GM23338 (cell line): ENCODE measurements around the gene ERFE. TPM values are rescaled to one million over a fixed set of nuclear protein-coding genes. Genes with fewer than 3 reads are reported as not detected.

ENCODE experiments used
- ATAC-seq: fragments of 200-7000 bp; cut with Tn5 transposase; 3 replicates; pipeline ENCODE4 v1.9.1; 2020
- DNase-seq: peaks from one replicate; pipeline ENCODE4 v3.0.0-alpha.2; 2015; ENCODE audit warnings: low spot score
- H2AFZ ChIP-seq: fragments of 200-600 bp; sonication (generic); 2 replicates; pipeline ENCODE4 v1.8.0; 2016; ENCODE audit warnings: antibody characterized with exemption, mild to moderate bottlenecking, moderate library complexity
- H3F3A ChIP-seq: fragments of 200-600 bp; sonication (generic); replicated peaks from 2 replicates; pipeline ENCODE4 v1.8.0; 2017; ENCODE audit warnings: antibody characterized with exemption, mixed run types, low read depth
- H3K27ac ChIP-seq: fragments of 200-600 bp; sonication (generic); 2 replicates; pipeline ENCODE4 v1.6.1; 2016; ENCODE audit warnings: low read depth
- H3K27me3 ChIP-seq: fragments of 200-600 bp; sonication (generic); 2 replicates; pipeline ENCODE4 v1.8.0; 2016; ENCODE audit warnings: mild to moderate bottlenecking, mixed run types, moderate library complexity; ENCODE audit not compliant: insufficient read depth
- H3K36me3 ChIP-seq: fragments of 200-600 bp; sonication (generic); 2 replicates; pipeline ENCODE4 v1.8.0; 2016; ENCODE audit warnings: mild to moderate bottlenecking; ENCODE audit not compliant: insufficient read depth
- H3K4me1 ChIP-seq: fragments of 200-600 bp; sonication (generic); 2 replicates; pipeline ENCODE4 v1.8.0; 2016; ENCODE audit warnings: mild to moderate bottlenecking, moderate library complexity; ENCODE audit not compliant: insufficient read depth
- H3K4me2 ChIP-seq: fragments of 200-600 bp; sonication (generic); 2 replicates; pipeline ENCODE4 v1.7.1; 2017; ENCODE audit warnings: mixed run types
- H3K4me3 ChIP-seq: fragments of 200-600 bp; sonication (generic); 2 replicates; pipeline ENCODE4 v1.6.1; 2016; ENCODE audit warnings: mixed run types
- H3K79me2 ChIP-seq: fragments of 200-600 bp; sonication (generic); replicated peaks from 2 replicates; pipeline ENCODE4 v1.8.0; 2017; ENCODE audit warnings: mild to moderate bottlenecking; ENCODE audit not compliant: insufficient read depth
- H3K9me2 ChIP-seq: fragments of 200-600 bp; sonication (generic); 2 replicates; pipeline ENCODE4 v1.8.0; 2017; ENCODE audit not compliant: insufficient read depth
- H4K20me1 ChIP-seq: fragments of 200-600 bp; sonication (generic); replicated peaks from 2 replicates; pipeline ENCODE4 v1.8.0; 2017; ENCODE audit warnings: mild to moderate bottlenecking; ENCODE audit not compliant: insufficient read depth
- H3K27ac Mint-ChIP-seq: 2 replicates; pipeline ENCODE4 v1.8.0; 2020; ENCODE audit warnings: inconsistent platforms, mild to moderate bottlenecking, moderate library complexity, mixed read lengths
- H3K27me3 Mint-ChIP-seq: 3 replicates; pipeline ENCODE4 v1.8.0; 2022; ENCODE audit warnings: low read depth, mild to moderate bottlenecking, moderate library complexity, mixed read lengths, inconsistent platforms; ENCODE audit not compliant: insufficient read depth, poor library complexity
- H3K36me3 Mint-ChIP-seq: 3 replicates; pipeline ENCODE4 v1.8.0; 2021; ENCODE audit warnings: low read depth, mild to moderate bottlenecking, inconsistent platforms, moderate library complexity, mixed read lengths
- H3K4me1 Mint-ChIP-seq: 3 replicates; pipeline ENCODE4 v1.8.0; 2020; ENCODE audit warnings: mild to moderate bottlenecking, inconsistent platforms, mixed read lengths
- H3K4me3 Mint-ChIP-seq: 3 replicates; pipeline ENCODE4 v1.8.0; 2021; ENCODE audit warnings: moderate library complexity, mild to moderate bottlenecking, inconsistent platforms, mixed read lengths
- H3K9me3 Mint-ChIP-seq: 3 replicates; pipeline ENCODE4 v1.8.0; 2020; ENCODE audit warnings: moderate library complexity, mild to moderate bottlenecking, inconsistent platforms, mixed read lengths
- CTCF ChIP-seq, 2 experiments: fragments of 200-600 bp in 1 of 2; sonication (generic) in 1 of 2; conservative IDR thresholded peaks; 2 replicates each; pipeline versions ENCODE4 v1.5.1 to v1.6.1; 2016 to 2017; ENCODE audit warnings: antibody characterized with exemption in 2 of 2, low read depth in 2 of 2, mild to moderate bottlenecking in 2 of 2, moderate library complexity in 1 of 2
- ETS1 ChIP-seq: IDR thresholded peaks from 2 replicates; pipeline ENCODE4 v1.6.1; 2016; ENCODE audit warnings: antibody characterized with exemption
- EZH2 ChIP-seq: fragments of 200-600 bp; sonication (generic); IDR thresholded peaks from one replicate; pipeline ENCODE4 v1.8.0; 2017; ENCODE audit warnings: antibody characterized with exemption, mild to moderate bottlenecking, low read depth; ENCODE audit not compliant: unreplicated experiment
- EZH2phosphoT487 ChIP-seq: fragments of 200-600 bp; sonication (generic); IDR thresholded peaks from one replicate; pipeline ENCODE4 v1.8.1; 2018; ENCODE audit warnings: antibody characterized with exemption; ENCODE audit not compliant: unreplicated experiment
- JUNB ChIP-seq: IDR thresholded peaks from one replicate; pipeline ENCODE4 v1.6.1; 2016; ENCODE audit warnings: antibody characterized with exemption; ENCODE audit not compliant: unreplicated experiment
- NANOG ChIP-seq: IDR thresholded peaks from 2 replicates; pipeline ENCODE4 v1.6.1; 2016; ENCODE audit warnings: antibody characterized with exemption, borderline replicate concordance
- REST ChIP-seq: IDR thresholded peaks from one replicate; pipeline ENCODE4 v1.6.1; 2018; ENCODE audit warnings: antibody characterized with exemption; ENCODE audit not compliant: unreplicated experiment
- ZNF114 ChIP-seq: fragments of 250-450 bp; sonication (Bioruptor Pico); IDR thresholded peaks from 2 replicates; pipeline ENCODE4 v1.5.0; 2020; ENCODE audit warnings: mild to moderate bottlenecking, moderate library complexity
- ZNF462 ChIP-seq: fragments of 250-450 bp; sonication (Bioruptor Pico); IDR thresholded peaks from 2 replicates; pipeline ENCODE4 v1.5.0; 2020; ENCODE audit warnings: mild to moderate bottlenecking, moderate library complexity
- polyA plus RNA-seq: library from polyadenylated mRNA; unstranded; fragments of >200 nt; fragmentation: Nextera tagmentation; extraction: Ambion mirVana; gene quantifications from 2 replicates; pipeline ENCODE4 v1.2.1, GENCODE V29; 2016
- total RNA-seq: library from RNA; depleted of rRNA; stranded (reverse); fragments of >200 nt; shearing (Covaris generic); gene quantifications from 2 replicates; pipeline ENCODE4 v1.2.3, GENCODE V29; 2014

The ERFE gene
- total and polyA plus RNA-seq, 2 experiments from 2014 or later, result 1.0 to 3.3 TPM

GRCh38 chr2:238167344-238167715 lies 8.6 kb downstream of the ERFE start:
- H2AFZ ChIP-seq, result no peak overlapping the region
- no peaks in the 10 kb centered on the region for H3K36me3 ChIP-seq
- H3K27ac ChIP-seq, result no peak overlapping the region
- H3K4me2 ChIP-seq, result no peak overlapping the region
- Mint-ChIP-seq H3K4me3 (no peak overlapping the region), H3K4me1 (no peaks in the 10 kb centered on the region), H3K36me3 (peaks cover 22% of the 10 kb centered on the region; the same call in 2 of the 3 replicates), H3K27ac (peak overlapping the region; percentile 88; the same call in 1 of the 2 replicates), H3K9me3 (no peaks in the 10 kb centered on the region), H3K27me3 (peaks cover 24% of the 10 kb centered on the region)
- TF ChIP-seq ZNF114 (CRISPR knock-in tag) (no peak), REST (no peak), JUNB (no peak), ZNF462 (CRISPR knock-in tag) (no peak), EZH2 (no peak), CTCF (conservative IDR thresholded peaks at IDR 0.05; ENCODE audit: low read depth in 2 of 2) (no peak), ETS1 (no peak), NANOG (no peak), EZH2phosphoT487 (no peak)
- no peak overlapping the region for H3K4me3 ChIP-seq
- H3K4me1 ChIP-seq, result no peaks in the 10 kb centered on the region
- no peaks in the 10 kb centered on the region for H3K9me2 ChIP-seq
- no peaks in the 10 kb centered on the region for H4K20me1 ChIP-seq
- H3K27me3 ChIP-seq, result peaks cover 30% of the 10 kb centered on the region
- ATAC-seq, result no peak
- no peak for DNase-seq
- no peaks in the 10 kb centered on the region for H3F3A ChIP-seq
- H3K79me2 ChIP-seq, result no peaks in the 10 kb centered on the region
